ENCODE measurements around the gene POLD4.

The POLD4 gene

GRCh38 chr11:67347964-67348749 lies 5.2 kb downstream of the POLD4 start:
- DNase-seq (ENCODE audit: insufficient read length, low spot score) (peak; percentile 5), FAIRE-seq (no peak)
- TF ChIP-seq, protein P1, sequence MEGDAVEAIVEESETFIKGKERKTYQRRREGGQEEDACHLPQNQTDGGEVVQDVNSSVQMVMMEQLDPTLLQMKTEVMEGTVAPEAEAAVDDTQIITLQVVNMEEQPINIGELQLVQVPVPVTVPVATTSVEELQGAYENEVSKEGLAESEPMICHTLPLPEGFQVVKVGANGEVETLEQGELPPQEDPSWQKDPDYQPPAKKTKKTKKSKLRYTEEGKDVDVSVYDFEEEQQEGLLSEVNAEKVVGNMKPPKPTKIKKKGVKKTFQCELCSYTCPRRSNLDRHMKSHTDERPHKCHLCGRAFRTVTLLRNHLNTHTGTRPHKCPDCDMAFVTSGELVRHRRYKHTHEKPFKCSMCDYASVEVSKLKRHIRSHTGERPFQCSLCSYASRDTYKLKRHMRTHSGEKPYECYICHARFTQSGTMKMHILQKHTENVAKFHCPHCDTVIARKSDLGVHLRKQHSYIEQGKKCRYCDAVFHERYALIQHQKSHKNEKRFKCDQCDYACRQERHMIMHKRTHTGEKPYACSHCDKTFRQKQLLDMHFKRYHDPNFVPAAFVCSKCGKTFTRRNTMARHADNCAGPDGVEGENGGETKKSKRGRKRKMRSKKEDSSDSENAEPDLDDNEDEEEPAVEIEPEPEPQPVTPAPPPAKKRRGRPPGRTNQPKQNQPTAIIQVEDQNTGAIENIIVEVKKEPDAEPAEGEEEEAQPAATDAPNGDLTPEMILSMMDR (IDR thresholded peaks at IDR 0.05; ENCODE audit: insufficient read depth, missing control alignments) = no peak

DNA sequence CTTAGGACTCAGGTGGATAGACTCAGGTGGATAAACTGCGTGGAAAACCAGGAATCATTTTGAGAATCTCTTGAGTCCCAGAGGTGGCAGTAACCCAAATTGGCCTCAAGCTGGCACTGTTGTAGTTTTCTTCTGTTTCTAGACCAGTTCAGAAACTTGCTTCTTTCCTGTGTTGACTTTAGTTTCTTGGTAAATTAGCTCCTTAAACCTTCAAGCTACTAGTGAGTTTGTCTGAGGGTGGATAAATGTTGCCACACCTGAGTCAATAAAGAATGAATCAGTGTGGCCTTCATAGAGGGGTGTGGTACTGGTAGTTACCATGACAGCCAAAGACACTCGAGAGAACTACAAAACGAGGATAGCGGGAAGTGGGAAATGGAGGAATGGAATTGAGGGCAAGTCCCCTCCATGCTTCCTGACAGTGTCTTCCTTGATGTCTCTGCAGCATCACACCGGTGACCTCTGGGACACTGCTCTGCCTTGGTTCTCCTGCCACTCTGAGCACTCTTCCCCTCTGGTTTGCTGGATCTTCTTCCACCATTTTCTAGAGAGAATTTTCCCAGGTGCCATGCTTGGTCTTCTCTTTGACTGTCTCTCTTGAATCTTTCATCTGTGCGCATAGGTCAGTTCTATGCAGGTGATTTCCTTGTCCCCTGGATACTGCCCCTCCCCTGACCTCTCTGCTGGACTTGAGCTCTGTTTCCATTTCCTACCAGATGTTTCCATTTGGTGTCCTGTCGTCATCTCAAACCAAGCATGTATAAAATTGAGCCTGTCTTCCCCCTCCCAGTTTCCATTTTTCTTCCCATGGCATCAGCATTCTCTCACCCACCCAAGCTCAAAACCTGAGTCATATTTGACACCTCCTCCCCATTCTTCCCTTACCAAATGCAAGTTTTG lies 7.2 kb downstream of the POLD4 start:
- TF ChIP-seq, protein P1 (IDR thresholded peaks at IDR 0.05; ENCODE audit: insufficient read depth, missing control alignments) = peak; percentile 32
- peak; percentile 5 for DNase-seq (ENCODE audit: insufficient read length, low spot score)
- FAIRE-seq = no peak

DNA sequence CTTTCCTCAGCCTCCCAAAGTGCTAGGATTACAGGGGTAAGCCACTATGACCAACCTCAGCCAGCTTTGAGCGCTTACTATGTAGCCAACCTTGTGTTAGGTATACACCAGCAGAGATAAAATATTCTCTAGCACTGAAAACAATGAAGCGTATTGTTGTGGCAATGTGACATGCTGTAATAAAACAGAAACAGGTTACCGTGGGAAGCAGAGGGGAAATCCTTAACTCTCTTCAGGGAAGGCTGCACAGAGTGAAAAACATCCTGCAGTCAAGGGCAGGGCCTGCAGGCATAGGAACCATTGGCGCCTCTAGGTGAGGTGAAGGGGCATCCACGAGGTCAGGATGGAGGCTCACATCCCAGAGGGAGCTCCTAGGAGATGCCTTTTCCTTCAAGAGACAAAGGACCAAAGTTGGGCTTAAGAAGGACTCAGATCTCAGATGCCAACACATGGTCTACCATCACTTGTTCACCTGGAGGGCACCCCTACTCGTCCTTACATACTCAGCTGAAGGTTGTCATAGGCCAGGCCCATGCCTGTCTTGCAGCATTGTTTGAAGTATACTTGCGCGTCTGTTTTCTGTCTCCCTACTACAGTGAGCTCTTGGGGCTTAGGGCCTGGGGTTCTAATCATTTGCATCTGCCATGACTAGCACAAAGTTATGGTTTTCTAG lies 8.0 kb downstream of the POLD4 start:
- TF ChIP-seq, protein P1 (IDR thresholded peaks at IDR 0.05; ENCODE audit: insufficient read depth, missing control alignments) = no peak
- DNase-seq (ENCODE audit: insufficient read length, low spot score) (no peak), FAIRE-seq (no peak)

- DNase-seq (ENCODE audit: insufficient read length, low spot score) (no peak), FAIRE-seq (no peak)
- TF ChIP-seq, protein P1 (IDR thresholded peaks at IDR 0.05; ENCODE audit: insufficient read depth, missing control alignments) = no peak
These were observed 9.1 kb downstream of the POLD4 start for GRCh38 chr11:67344264-67344663.

GRCh38 chr11:67337257-67337656 lies 16.1 kb downstream of the POLD4 start:
- FAIRE-seq (no peak), DNase-seq (ENCODE audit: insufficient read length, low spot score) (no peak)

DNA sequence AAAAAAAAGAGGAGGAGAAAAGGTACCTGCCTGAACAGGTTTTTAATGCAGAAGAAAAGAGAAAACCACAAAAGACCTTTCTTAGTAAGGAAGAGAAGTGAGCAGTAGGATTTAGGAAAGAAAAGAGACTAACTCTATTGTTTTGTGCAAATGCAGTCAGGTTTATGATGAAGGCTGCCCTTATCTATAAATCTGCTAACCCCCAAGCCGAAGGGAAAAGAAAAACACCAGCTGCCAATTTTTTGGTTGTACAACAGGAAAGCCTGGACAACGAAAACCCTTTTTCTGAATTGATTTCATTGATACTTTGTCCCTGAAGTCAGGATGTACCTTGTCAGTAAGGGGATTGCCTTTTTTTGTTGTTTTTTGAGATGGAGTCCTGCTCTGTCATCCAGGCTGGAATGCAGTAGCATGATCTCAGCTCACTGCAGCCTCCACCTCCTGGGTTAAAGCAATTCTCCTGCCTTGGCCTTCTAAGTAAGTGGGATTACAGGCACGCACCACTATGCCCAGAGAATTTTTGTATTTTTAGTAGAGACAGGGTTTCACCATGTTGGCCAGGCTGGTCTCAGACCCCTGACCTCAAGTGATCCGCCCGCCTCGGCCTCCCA lies 21.2 kb downstream of the POLD4 start:
- DNase-seq (ENCODE audit: insufficient read length, low spot score) (no peak), FAIRE-seq (no peak)
- TF ChIP-seq, protein P1 (IDR thresholded peaks at IDR 0.05; ENCODE audit: insufficient read depth, missing control alignments) = no peak

More at GRCh38 chr11:67337257-67337656, 16.1 kb downstream of the POLD4 start:
- TF ChIP-seq, protein P1 (IDR thresholded peaks at IDR 0.05; ENCODE audit: insufficient read depth, missing control alignments) = no peak

All from D721Med (cell line).